Left lung (tissue), 10 donors: Measurements from ENCODE around the gene ERFL. TPM values are rescaled to one million over a fixed set of nuclear protein-coding genes. Genes with fewer than 3 reads are reported as not detected.

Experiments used
- ATAC-seq: fragments of 200-7000 bp; cut with Tn5 transposase; one replicate; pipeline ENCODE4 v1.9.1; 2020; ENCODE audit warnings: moderate library complexity
- DNase-seq, 4 donors: peaks; one replicate each; pipeline ENCODE4 v3.0.0-alpha.2; 2013 to 2020
- H3K27ac ChIP-seq, 2 donors: fragments of 200-600 bp; sonication (generic) in 1 of 2; one replicate each; pipeline versions ENCODE4 v1.5.0 to v1.8.0; 2020 to 2021
- H3K27me3 ChIP-seq, 2 donors: fragments of 200-600 bp; sonication (generic) in 1 of 2; one replicate each; pipeline versions ENCODE4 v1.5.0 to v1.8.0; 2020 to 2021
- H3K36me3 ChIP-seq, 2 donors: fragments of 200-600 bp; sonication (generic) in 1 of 2; one replicate each; pipeline versions ENCODE4 v1.5.0 to v1.8.0; 2020 to 2021
- H3K4me1 ChIP-seq, 2 donors: fragments of 200-600 bp; one replicate each; pipeline ENCODE4 v1.8.0; 2021
- H3K4me3 ChIP-seq, 2 donors: fragments of 200-600 bp; sonication (generic) in 1 of 2; one replicate each; pipeline versions ENCODE4 v1.5.0 to v1.8.0; 2020 to 2021; ENCODE audit warnings: mild to moderate bottlenecking in 1 of 2
- H3K9me3 ChIP-seq, 2 donors: fragments of 200-600 bp; sonication (generic) in 1 of 2; one replicate each; pipeline versions ENCODE4 v1.5.0 to v1.8.0; 2020 to 2021
- CTCF ChIP-seq, 2 donors: fragments of 200-600 bp; sonication (generic) in 1 of 2; IDR thresholded peaks; one replicate each; pipeline versions ENCODE4 v1.5.0 to v1.8.0; 2021; ENCODE audit warnings: antibody characterized with exemption in 2 of 2
- intact Hi-C, 2 donors: fragments of 100-400 bp; cut with DNase I; formaldehyde crosslinking; loops; one replicate each; pipeline versions ENCODE4 v1.11.2 to v1.14.2; 2022
- polyA plus RNA-seq, 6 donors: library from polyadenylated mRNA; unstranded; fragments of 120-200 nt; gene quantifications; one replicate each; pipeline ENCODE4 v1.2.1, GENCODE V29; 2013; ENCODE audit not compliant: insufficient read length in 6 of 6
- total RNA-seq, 2 donors: library from RNA; stranded (reverse); fragmentation: NEBNext Ultra II Directional; extraction: Animal tissue kit (Norgen Biotek cat#: 25700); gene quantifications; one replicate each; pipeline ENCODE4 v1.2.1, GENCODE V29; 2021
- donor health status: DM: no; HTN: yes; CAD: no.
- donor health status: DM: no; HTN: no; CAD: no.

The ERFL gene
- total and polyA plus RNA-seq, 8 donors = 0.08 to 0.38 (median 0.26) TPM; not detected in 2

- H3K4me1 ChIP-seq = peaks cover 10 to 20% of the 10 kb centered on the region in 2 donors
- DNase-seq = no peak
- no peaks in the 10 kb centered on the region for H3K36me3 ChIP-seq
- H3K27ac ChIP-seq = no peak overlapping the region
- H3K27me3 ChIP-seq = peaks cover 42 to 99% of the 10 kb centered on the region in 2 donors
- ATAC-seq = peak; percentile 18
- H3K4me3 ChIP-seq = peak overlapping the region; percentile 35 to 37
- no peak for TF ChIP-seq CTCF (IDR thresholded peaks at IDR 0.05)
- intact Hi-C loops = no loop called here
- no peaks in the 10 kb centered on the region for H3K9me3 ChIP-seq
These were observed 604 bp downstream of the ERFL start for GRCh38 chr19:41927497-41928192.

DNA sequence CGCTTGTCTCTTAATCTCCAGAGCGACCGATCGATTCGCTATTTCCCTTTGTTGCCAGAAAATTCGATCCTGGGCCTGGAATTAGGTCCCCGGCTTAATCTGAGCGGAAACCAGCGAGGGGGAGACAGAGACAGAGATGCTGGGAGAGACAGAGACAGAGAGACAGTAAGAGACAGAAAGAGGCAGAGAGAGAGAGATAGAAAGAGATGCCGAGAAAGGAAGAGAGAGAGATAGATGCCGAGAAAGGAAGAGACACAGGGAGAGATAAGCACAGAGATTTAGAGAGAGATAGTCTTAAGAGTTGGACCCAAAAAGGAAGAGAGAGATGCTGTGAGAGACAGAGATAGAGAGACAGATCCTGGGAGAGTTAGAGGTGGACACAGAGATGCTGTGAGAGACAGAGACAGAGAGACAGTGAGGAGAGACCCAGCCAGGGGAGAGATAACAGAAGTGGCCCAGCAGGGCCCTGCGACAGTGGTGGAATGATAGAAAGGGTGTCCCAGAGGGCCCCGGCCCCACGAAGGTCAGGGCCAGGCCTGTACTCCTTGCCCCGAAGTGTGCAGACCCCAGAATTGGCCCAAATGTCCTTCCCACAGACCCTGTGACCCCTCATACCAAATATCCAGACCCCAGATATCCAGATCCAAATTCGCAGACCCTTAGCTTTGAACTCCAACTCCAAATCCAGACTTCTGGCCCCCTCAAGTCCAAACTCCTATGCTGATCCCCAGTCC lies 1.3 kb downstream of the ERFL start:
- ATAC-seq = no peak
- Histone ChIP-seq H3K36me3 (no peaks in the 10 kb centered on the region), H3K4me1 (peaks cover 10 to 20% of the 10 kb centered on the region in 2 donors), H3K9me3 (no peaks in the 10 kb centered on the region), H3K27ac (no peak overlapping the region), H3K4me3 (no peak overlapping the region), H3K27me3 (peaks cover 49 to 99% of the 10 kb centered on the region in 2 donors)
- TF ChIP-seq CTCF (IDR thresholded peaks at IDR 0.05) = no peak
- intact Hi-C loops = no loop called here
- no peak for DNase-seq

- Histone ChIP-seq H3K36me3 (no peaks in the 10 kb centered on the region), H3K27me3 (peaks cover 49 to 99% of the 10 kb centered on the region in 2 donors), H3K9me3 (no peaks in the 10 kb centered on the region), H3K4me3 (no peak overlapping the region), H3K4me1 (peaks cover 10 to 20% of the 10 kb centered on the region in 2 donors), H3K27ac (no peak overlapping the region)
- ATAC-seq (no peak), DNase-seq (no peak)
- intact Hi-C loops = no loop called here
- TF ChIP-seq CTCF (IDR thresholded peaks at IDR 0.05) = no peak
These were observed 2.1 kb downstream of the ERFL start for GRCh38 chr19:41926028-41926762.

GRCh38 chr19:41925208-41926003 lies 2.8 kb downstream of the ERFL start:
- TF ChIP-seq CTCF (IDR thresholded peaks at IDR 0.05) = no peak
- Histone ChIP-seq H3K27me3 (peaks cover 48 to 99% of the 10 kb centered on the region in 2 donors), H3K9me3 (no peaks in the 10 kb centered on the region), H3K36me3 (no peaks in the 10 kb centered on the region), H3K27ac (no peak overlapping the region), H3K4me3 (no peak overlapping the region), H3K4me1 (peaks cover 10 to 20% of the 10 kb centered on the region in 2 donors)
- ATAC-seq (no peak), DNase-seq (no peak)
- intact Hi-C loops = no loop called here
